NOMO-1 (cell line): ENCODE results near the gene HYAL3.
"Not testable (repeated sequence)": the region's sequence is repeated elsewhere in the genome, so short reads cannot be mapped to it uniquely, and the experiment has no call there.

Experiments used
- DNase-seq, 2 experiments: peaks; one replicate each; lab custom pipeline; 2025; ENCODE audit not compliant: unreplicated experiment in 2 of 2; lab: John Stamatoyannopoulos, UW

Gene HYAL3

DNA sequence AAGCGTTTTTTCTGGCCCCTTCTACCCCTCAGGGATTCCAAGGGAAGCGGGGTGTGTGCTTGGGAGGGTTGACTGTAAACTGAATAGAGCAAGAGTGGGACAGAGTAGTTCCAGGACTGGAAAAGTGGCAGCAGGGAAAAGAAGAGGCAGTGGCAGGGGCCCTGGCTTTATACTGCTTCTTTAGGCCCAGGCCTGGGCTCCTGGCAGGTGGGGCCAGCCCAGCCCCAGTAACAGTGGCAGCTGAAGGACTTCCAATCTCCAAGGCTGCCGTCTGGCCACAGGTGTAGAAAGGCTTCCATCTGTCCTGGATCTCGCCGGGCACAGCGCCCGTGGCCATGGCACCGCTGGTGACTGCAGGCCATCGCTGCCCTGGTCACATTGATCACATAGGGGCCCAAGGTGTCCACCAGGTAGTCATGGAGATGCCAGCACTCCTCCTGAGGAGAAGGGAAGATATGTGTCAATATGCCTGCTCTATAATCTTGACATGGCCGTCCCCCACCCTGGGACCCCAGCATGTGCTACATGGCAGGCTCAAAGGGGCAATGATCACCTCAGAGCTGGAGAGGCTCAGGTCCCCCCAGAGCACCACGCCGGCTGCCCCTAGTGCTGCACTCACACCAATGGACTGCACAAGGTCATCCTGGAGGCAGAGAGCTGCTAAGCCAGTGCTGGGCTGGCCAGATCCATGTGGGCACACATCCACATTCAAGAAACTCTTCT lies 6.0 kb downstream of the HYAL3 start:
- no peak for DNase-seq

- DNase-seq: peak; percentile 98 to 99
These were observed 6.8 kb downstream of the HYAL3 start, which contains the start of gene IFRD2 for GRCh38 chr3:50292159-50293078. Gene IFRD2, minus strand, starts transcription at chr3:50292429. Its CDS starts 155 bp downstream, at chr3:50292274.

DNA sequence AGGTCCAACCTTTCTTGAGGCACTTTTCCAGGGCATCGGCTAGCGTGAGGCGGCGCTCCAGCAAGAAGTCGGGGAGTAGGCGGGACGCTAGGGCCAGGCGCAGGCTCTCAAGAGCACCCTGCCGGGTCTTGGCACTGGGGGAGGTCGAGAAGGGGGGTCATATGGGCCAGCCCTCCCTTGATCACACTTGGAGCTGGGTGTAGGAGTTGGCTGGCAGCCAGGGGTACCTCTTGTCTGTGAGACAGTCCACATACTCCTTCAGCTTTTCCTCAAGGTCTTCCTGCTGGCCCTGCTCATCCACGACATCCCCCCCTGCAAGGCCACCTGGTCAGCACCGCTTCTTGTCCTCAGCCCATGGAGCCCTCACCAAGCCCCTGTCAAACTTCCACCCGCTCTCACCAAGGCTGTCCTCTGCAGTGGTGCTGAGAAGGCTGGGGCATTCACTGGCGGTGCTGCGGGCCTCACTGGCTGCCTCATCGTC lies 9.0 kb downstream of the HYAL3 start:
- DNase-seq: no peak

- no peak for DNase-seq
These were observed 10.1 kb downstream of the HYAL3 start for GRCh38 chr3:50289130-50289529.

GRCh38 chr3:50288387-50289007 lies 10.7 kb downstream of the HYAL3 start:
- no peak for DNase-seq

DNA sequence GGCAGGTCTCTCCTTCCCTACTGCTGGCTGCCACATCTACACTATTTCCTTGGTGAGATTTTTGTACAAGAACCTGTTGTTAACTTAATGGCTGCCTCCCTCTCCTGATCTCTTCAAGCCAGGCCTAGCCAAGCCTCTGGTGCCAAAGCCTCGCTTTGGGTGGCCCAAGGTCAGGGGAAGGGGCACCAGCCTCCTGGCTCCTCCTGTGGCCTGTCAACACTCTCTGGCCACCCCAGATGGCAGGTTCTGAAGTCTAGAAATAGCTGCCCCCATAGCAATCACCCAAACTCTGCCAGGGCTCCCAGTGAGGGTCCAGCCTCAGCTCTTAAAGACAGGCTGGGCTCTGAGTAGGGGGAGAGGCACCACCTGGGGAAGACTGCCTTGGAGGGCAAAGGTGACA lies 11.9 kb downstream of the HYAL3 start:
- DNase-seq: no peak

DNA sequence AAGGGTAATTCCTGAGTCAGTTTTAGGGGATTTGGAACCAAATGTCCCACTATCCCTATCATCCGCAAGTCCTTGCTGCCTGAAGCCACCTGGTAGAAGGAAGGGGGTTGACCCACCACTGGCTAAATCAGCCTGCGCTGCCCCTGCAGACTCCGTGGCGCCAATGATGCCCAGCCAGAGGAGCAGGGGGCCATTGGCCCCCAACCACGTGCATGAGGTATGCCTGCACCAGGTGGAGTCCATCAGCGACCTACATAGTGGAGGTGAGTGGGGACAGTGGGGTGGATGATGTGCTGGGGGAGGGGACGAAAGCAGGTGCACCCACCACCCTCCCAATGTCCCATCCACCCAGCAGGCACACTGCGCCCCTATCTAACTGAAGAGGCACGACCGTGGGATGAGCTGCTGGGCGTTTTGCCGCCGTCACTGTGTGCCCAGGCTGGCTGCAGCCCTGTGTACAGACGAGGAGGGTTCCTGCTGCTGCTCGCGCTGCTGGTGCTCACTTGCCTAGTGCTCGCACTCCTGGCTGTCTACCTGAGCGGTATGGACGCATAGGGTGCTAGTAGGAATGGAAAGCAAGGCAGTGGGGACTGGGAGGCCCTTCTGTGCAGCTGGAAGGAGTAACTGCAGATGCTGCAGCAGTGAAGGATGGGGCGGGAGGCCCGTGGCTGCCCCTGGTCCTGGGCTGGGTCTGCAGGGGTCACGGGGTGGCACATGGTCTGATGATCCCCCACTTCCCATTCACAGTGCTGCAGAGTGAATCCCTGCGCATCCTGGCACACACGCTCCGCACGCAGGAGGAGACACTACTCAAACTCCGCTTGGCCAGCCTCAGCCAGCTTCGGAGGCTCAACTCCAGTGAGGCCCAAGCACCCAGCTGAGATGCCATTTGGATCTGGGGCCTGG lies 12.6 kb downstream of the HYAL3 start:
- no peak for DNase-seq

DNA sequence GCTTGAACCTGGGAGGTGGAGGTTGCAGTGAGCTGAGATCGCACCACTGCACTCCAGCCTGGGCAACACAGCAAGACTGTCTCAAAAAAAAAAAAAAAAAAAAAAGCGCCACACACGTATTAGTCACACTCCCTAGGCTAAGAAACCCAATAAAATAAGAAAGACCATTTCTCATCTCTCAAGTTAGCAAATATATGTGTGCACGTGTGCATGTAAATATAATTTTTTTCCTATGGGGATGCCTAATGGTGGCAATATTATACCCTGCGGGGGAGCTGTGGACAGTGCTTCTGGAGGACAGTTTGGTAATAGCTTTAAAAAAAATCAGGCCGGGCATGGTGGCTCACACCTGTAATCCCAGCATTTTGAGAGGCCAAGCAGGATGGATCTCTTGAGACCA lies 15.1 kb downstream of the HYAL3 start:
- not testable (repeated sequence) for DNase-seq

GRCh38 chr3:50279255-50280016 lies 19.8 kb downstream of the HYAL3 start:
- DNase-seq: no peak

DNA sequence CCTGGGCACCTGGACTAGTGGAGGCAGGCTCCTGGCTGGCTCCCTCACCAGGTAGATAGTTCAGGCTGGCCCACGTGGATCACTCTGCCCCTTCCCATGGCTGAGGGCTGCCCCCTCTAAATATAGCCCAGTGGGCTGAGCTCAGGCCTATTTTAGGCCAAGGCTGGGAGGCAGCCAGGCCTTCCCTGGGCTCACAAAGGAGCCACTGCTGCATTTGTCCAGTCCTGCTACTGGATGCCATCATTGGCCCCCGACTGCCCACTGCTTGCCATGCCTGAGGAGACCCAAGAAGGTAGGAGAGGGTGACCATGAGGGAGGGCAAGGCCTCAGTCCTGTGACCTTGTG lies 20.4 kb downstream of the HYAL3 start, which contains the start of gene LSMEM2:
LSMEM2 (plus strand) TSS at position 208 of the 345 bp plus-strand sequence; CDS start at position 235, 27 bp downstream.
- no peak for DNase-seq

DNA sequence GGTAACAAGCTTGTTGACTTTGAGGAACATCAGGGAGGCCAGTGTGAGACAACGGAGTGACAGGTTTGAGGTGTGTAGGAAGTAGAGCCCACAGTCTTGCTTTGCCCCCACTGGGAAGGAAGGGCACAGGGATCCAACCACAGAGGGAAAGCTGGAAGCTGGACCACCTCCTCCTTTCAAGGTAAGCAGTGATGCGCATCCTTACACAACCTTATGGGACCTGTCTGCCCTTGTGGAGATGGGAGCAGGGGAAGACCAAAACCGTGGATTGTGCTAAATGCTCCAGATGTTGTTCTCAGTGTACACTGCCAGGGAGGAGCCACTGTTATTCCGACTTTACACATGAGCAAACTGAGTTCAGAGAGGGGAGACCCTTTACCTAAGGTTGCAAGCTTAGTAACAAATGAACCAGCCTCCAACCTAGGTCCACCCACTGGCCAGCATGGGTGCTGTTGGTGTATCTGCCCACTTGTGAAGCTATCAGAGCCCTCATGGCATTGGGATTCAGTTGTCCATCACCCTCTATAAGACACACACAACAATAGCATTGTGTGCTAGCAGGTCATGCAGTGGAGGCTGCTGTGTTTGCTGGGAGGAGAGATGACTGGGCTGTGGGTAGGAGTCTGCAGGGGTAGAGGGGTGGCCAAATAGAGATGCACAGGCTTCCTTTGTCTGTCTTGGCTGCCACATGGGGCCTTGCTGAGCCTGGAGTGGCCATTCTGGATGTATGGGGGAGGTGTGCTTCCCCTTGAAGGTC lies 20.9 kb downstream of the HYAL3 start:
- DNase-seq: no peak

GRCh38 chr3:50276762-50277101 lies 22.5 kb downstream of the HYAL3 start:
- no peak for DNase-seq

- DNase-seq: no peak
These were observed 23.0 kb downstream of the HYAL3 start for GRCh38 chr3:50275996-50276761.

DNA sequence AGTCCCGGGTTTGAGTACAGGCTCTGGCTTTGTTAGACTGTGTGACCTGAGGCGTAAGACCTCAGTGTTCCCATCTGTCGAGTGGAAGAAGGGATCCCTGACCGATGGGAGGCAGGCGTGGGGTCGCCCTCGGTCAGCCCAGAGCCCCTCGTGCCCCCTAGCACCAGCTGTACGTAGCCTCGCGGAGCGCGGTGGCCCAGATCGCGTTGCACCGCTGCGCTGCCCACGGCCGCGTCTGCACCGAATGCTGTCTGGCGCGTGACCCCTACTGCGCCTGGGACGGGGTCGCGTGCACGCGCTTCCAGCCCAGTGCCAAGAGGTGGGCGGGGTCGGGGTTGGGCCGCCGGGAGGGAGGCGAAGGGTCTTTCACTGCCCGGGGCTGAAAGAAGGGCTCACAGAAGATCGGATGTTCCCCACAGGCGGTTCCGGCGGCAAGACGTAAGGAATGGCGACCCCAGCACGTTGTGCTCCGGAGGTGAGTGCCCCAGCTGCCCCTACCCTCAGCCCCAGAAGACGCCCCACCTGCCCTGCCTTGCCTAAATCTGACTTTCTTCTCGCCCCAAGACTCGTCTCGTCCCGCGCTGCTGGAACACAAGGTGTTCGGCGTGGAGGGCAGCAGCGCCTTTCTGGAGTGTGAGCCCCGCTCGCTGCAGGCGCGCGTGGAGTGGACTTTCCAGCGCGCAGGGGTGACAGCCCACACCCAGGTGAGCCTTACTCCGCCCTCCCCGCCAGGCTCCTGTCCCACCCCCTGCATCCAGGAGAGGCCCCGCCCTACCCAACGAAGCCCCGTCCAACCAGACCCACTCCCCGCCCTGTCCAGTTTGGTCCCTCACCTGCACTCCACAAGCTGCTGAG lies 23.8 kb downstream of the HYAL3 start:
- no peak for DNase-seq

DNA sequence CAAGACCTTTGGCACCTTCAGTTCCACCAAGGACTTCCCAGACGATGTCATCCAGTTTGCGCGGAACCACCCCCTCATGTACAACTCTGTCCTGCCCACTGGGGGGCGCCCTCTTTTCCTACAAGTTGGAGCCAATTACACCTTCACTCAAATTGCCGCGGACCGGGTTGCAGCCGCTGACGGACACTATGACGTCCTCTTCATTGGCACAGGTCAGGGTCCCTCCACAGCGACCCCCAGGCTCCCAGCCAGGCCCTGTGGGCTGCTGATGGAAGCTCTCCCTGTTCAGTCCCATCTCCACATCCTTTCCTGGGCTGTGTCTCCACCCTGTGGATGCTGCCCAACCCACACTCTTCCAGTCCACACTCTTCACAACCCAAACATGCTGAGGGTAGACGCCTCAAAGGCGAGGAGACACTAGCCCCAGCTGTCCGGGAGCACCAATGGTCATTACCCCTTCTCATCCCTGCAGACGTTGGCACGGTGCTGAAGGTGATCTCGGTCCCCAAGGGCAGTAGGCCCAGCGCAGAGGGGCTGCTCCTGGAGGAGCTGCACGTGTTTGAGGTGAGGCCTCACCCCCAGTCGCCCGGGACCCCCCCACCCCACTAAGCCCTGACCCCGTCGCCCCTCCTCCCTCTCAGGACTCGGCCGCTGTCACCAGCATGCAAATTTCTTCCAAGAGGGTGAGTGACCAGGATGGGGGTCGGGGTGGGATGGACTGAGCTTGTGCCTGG lies 24.7 kb downstream of the HYAL3 start:
- DNase-seq: peak; percentile 51 to 53

DNA sequence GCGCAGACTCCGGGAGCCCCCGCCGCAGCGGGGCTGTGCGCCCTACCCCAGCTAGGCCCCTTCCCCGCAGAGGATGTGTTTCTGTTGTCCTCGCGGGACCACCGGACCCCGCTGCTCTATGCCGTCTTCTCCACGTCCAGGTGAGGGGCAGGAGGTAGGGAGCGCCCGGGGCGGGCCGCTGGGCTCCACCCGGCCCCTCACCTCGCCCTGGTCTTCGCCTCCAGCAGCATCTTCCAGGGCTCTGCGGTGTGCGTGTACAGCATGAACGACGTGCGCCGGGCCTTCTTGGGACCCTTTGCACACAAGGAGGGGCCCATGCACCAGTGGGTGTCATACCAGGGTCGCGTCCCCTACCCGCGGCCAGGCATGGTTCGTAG lies 25.5 kb downstream of the HYAL3 start:
- DNase-seq: no peak
